HCT116 (cell line): ENCODE results near the gene BMERB1. TPM values are rescaled to one million over a fixed set of nuclear protein-coding genes. Genes with fewer than 3 reads are reported as not detected.

Experiments used
- ATAC-seq: fragments of 200-7000 bp; cut with Tn5 transposase; 2 replicates; pipeline ENCODE4 v1.9.1; 2020; ENCODE audit warnings: mild to moderate bottlenecking, moderate library complexity
- BruUV-seq: library from RNA; stranded (reverse); fragments of 400-500 nt; replicated peaks from 2 replicates; lab custom pipeline; 2021; lab: Mats Ljungman, UMichigan
- CTCF ChIA-PET: fragments of 300-600 bp; sonication (Branson Sonifier 250); formaldehyde crosslinking; loops from one replicate; lab custom pipeline; 2021; ENCODE audit warnings: antibody characterized with exemption; lab: Charles Lee
- POLR2A ChIA-PET: fragments of 300-600, 350-600 bp; sonication (Branson Sonifier 250); formaldehyde crosslinking; loops from one replicate; lab custom pipeline; 2021; ENCODE audit warnings: antibody characterized with exemption; lab: Charles Lee
- RAD21 ChIA-PET, 2 experiments: fragments of 300-600 bp; sonication (Branson Sonifier 250); formaldehyde crosslinking; loops; one replicate each; lab custom pipeline; 2023; ENCODE audit warnings: low total read pairs in 2 of 2; ENCODE audit not compliant: uncharacterized antibody in 2 of 2, unreplicated experiment in 2 of 2, low non-redundant PET in 1 of 2; lab: Charles Lee
- DNase-seq: peaks from one replicate; pipeline ENCODE4 v3.0.0-alpha.2; 2010; ENCODE audit warnings: low read depth, low spot score
- H2AFZ ChIP-seq: fragments of 200-600 bp; shearing (Covaris generic), sonication (generic); 2 replicates; pipeline ENCODE4 v1.6.1; 2017; ENCODE audit warnings: low read depth, mixed run types, mixed read lengths, antibody characterized with exemption, low read length; ENCODE audit not compliant: poor library complexity, severe bottlenecking
- H3K27ac ChIP-seq: 2 replicates; pipeline ENCODE4 v1.5.1; 2012; ENCODE audit warnings: low read depth, low read length
- H3K27me3 ChIP-seq: fragments of 200-600 bp; sonication (generic); 2 replicates; pipeline ENCODE4 v1.6.1; 2016; ENCODE audit warnings: mixed run types, low read length, mixed read lengths; ENCODE audit not compliant: insufficient read depth
- H3K36me3 ChIP-seq, 2 experiments: fragments of 200-500 bp in 1 of 2; fragments of 200-600 bp in 1 of 2; sonication (Bioruptor generic) in 1 of 2; sonication (generic) in 1 of 2; 2 replicates each; pipeline versions ENCODE4 v1.5.1 to v1.6.1; 2014 to 2016; ENCODE audit warnings: low read length in 2 of 2, inconsistent platforms in 1 of 2, mixed read lengths in 1 of 2, mixed run types in 1 of 2; ENCODE audit not compliant: insufficient read depth in 2 of 2, control insufficient read depth in 1 of 2
- H3K4me1 ChIP-seq, 2 experiments: fragments of 200-600 bp in 1 of 2; sonication (generic) in 1 of 2; 2 replicates each; pipeline versions ENCODE4 v1.5.1 to v1.6.1; 2012 to 2017; ENCODE audit warnings: low read length in 2 of 2, inconsistent platforms in 1 of 2, mild to moderate bottlenecking in 1 of 2, mixed read lengths in 1 of 2, mixed run types in 1 of 2, moderate library complexity in 1 of 2; ENCODE audit not compliant: insufficient read depth in 2 of 2, control insufficient read depth in 1 of 2
- H3K4me2 ChIP-seq: fragments of 200-600 bp; sonication (generic); 2 replicates; pipeline ENCODE4 v1.6.1; 2017; ENCODE audit warnings: mixed run types, low read length, mixed read lengths
- H3K4me3 ChIP-seq, 2 experiments: fragments of 200-600 bp in 1 of 2; sonication (generic) in 1 of 2; replicated peaks in 1 of 2; 2 replicates each; pipeline ENCODE4 v1.5.1; 2011 to 2016; ENCODE audit warnings: low read length in 2 of 2, control low read depth in 1 of 2, low read depth in 1 of 2, mild to moderate bottlenecking in 1 of 2, mixed read lengths in 1 of 2, mixed run types in 1 of 2
- H3K79me2 ChIP-seq: fragments of 200-600 bp; sonication (generic); 2 replicates; pipeline ENCODE4 v1.6.1; 2017; ENCODE audit warnings: mild to moderate bottlenecking, mixed run types, low read length, moderate library complexity, mixed read lengths; ENCODE audit not compliant: insufficient read depth
- H3K9ac ChIP-seq: fragments of 200-600 bp; sonication (generic); 2 replicates; pipeline ENCODE4 v1.6.1; 2016; ENCODE audit warnings: low read length, mixed read lengths
- H3K9me2 ChIP-seq: fragments of 200-600 bp; sonication (generic), shearing (Covaris generic); 2 replicates; pipeline ENCODE4 v1.6.1; 2017; ENCODE audit warnings: mixed run types, mild to moderate bottlenecking, moderate library complexity; ENCODE audit not compliant: insufficient read depth
- H3K9me3 ChIP-seq, 2 experiments: fragments of 200-500 bp in 1 of 2; fragments of 200-600 bp in 1 of 2; sonication (Bioruptor generic) in 1 of 2; sonication (generic) in 1 of 2; 2 replicates each; pipeline ENCODE4 v1.6.1; 2014 to 2017; ENCODE audit warnings: low read length in 2 of 2, mixed read lengths in 2 of 2, inconsistent platforms in 1 of 2, low read depth in 1 of 2, mild to moderate bottlenecking in 1 of 2, mixed run types in 1 of 2, moderate library complexity in 1 of 2; ENCODE audit not compliant: control insufficient read depth in 1 of 2, insufficient read depth in 1 of 2
- H4K20me1 ChIP-seq: fragments of 200-600 bp; sonication (generic), shearing (Covaris generic); 2 replicates; pipeline ENCODE4 v1.6.1; 2017; ENCODE audit warnings: mixed run types, mild to moderate bottlenecking, moderate library complexity; ENCODE audit not compliant: insufficient read depth
- CTCF ChIP-seq, 3 experiments: fragments of 200-600 bp in 1 of 3; sonication (generic) in 1 of 3; IDR thresholded peaks in 2 of 3; conservative IDR thresholded peaks in 1 of 3; 2 replicates each; pipeline ENCODE4 v1.5.1; 2012 to 2017; ENCODE audit warnings: low read depth in 2 of 3, low read length in 2 of 3, antibody characterized with exemption in 1 of 3, borderline replicate concordance in 1 of 3, control low read depth in 1 of 3, mild to moderate bottlenecking in 1 of 3, mixed read lengths in 1 of 3, mixed run types in 1 of 3, moderate library complexity in 1 of 3; ENCODE audit not compliant: insufficient read depth in 1 of 3
- EGR1 ChIP-seq: IDR thresholded peaks from 2 replicates; pipeline ENCODE4 v1.6.1; 2012; ENCODE audit warnings: low read depth
- JUND ChIP-seq: IDR thresholded peaks from 2 replicates; pipeline ENCODE4 v1.6.1; 2012
- MAX ChIP-seq: IDR thresholded peaks from 2 replicates; pipeline ENCODE4 v1.6.1; 2012
- POLR2AphosphoS5 ChIP-seq: IDR thresholded peaks from 2 replicates; pipeline ENCODE4 v1.6.1; 2011; ENCODE audit warnings: mild to moderate bottlenecking, low read depth, low read length, moderate library complexity
- RAD21 ChIP-seq: IDR thresholded peaks from 2 replicates; pipeline ENCODE4 v1.6.1; 2012; ENCODE audit warnings: low read depth, mild to moderate bottlenecking
- SP1 ChIP-seq: IDR thresholded peaks from 2 replicates; pipeline ENCODE4 v1.6.1; 2012; ENCODE audit warnings: low read depth
- SRF ChIP-seq: IDR thresholded peaks from 2 replicates; pipeline ENCODE4 v1.6.1; 2012; ENCODE audit warnings: low read depth
- ZBTB33 ChIP-seq: IDR thresholded peaks from 2 replicates; pipeline ENCODE4 v1.6.1; 2011; ENCODE audit warnings: mild to moderate bottlenecking, low read length, moderate library complexity; ENCODE audit not compliant: insufficient replicate concordance; ENCODE audit errors: extremely low read depth
- intact Hi-C: fragments of 100-400 bp; cut with micrococcal nuclease; formaldehyde crosslinking; loops from 2 replicates; pipeline ENCODE4 v1.10.0; 2022
- total RNA-seq: library from RNA; stranded (reverse); gene quantifications from one replicate; pipeline ENCODE4 v1.2.1, GENCODE V29; 2021; ENCODE audit not compliant: unreplicated experiment

The BMERB1 gene
- total RNA-seq, 1 experiment from 2014 or later = 43.6 TPM

GRCh38 chr16:15542734-15543347 is 108.5 kb downstream of the BMERB1 start:
- Histone ChIP-seq H3K9me3 (no peaks in the 10 kb centered on the region), H3K4me2 (no peak overlapping the region), H3K27me3 (no peaks in the 10 kb centered on the region), H3K27ac (no peak overlapping the region), H3K36me3 (no peaks in the 10 kb centered on the region), H3K4me1 (peaks cover 2 to 30% of the 10 kb centered on the region in 2 experiments; a peak in 3 of 4 replicates), H4K20me1 (no peaks in the 10 kb centered on the region), H3K4me3 (no peak overlapping the region), H3K9ac (no peak overlapping the region), H2AFZ (no peak overlapping the region), H3K9me2 (no peaks in the 10 kb centered on the region), H3K79me2 (no peaks in the 10 kb centered on the region)
- ATAC-seq (no peak), DNase-seq (no peak)
- intact Hi-C loops = no loop called here
- RAD21 ChIA-PET = no interaction called here
- TF ChIP-seq SP1 = no peak
- no peak for TF ChIP-seq SRF
- no peak for TF ChIP-seq RAD21
- CTCF ChIA-PET = no interaction called here
- no TSS peak for BruUV-seq
- POLR2A ChIA-PET = no interaction called here

- H3K27ac ChIP-seq = no peak overlapping the region
- H4K20me1 ChIP-seq = no peaks in the 10 kb centered on the region
- CTCF ChIA-PET = no interaction called here
- RAD21 ChIA-PET = no interaction called here
- no peak overlapping the region for H3K4me2 ChIP-seq
- no peaks in the 10 kb centered on the region for H3K27me3 ChIP-seq
- no peaks in the 10 kb centered on the region for H3K36me3 ChIP-seq
- H3K4me3 ChIP-seq = no peak overlapping the region
- BruUV-seq = no TSS peak
- TF ChIP-seq SRF (no peak), EGR1 (no peak), RAD21 (no peak), POLR2AphosphoS5 (no peak), ZBTB33 (no peak), JUND (no peak), CTCF (IDR thresholded peaks at IDR 0.05 in 2 of 3, conservative IDR thresholded peaks at IDR 0.05 in 1 of 3; ENCODE audit: borderline replicate concordance in 1 of 3, insufficient read depth in 1 of 3, low read depth in 2 of 3, low read length in 2 of 3) (no peak), MAX (no peak)
- no peaks in the 10 kb centered on the region for H3K79me2 ChIP-seq
- intact Hi-C loops = no loop called here
- H3K9ac ChIP-seq = no peak overlapping the region
- H3K9me3 ChIP-seq = no peaks in the 10 kb centered on the region
- no peaks in the 10 kb centered on the region for H3K9me2 ChIP-seq
- H3K4me1 ChIP-seq = peaks cover 4 to 33% of the 10 kb centered on the region in 2 experiments; a peak in 3 of 4 replicates
- DNase-seq (no peak), ATAC-seq (no peak)
- no peak overlapping the region for H2AFZ ChIP-seq
- POLR2A ChIA-PET = no interaction called here
Measured at GRCh38 chr16:15544405-15544804, 110.0 kb downstream of the BMERB1 start.
